Thyroid gland (tissue), 4 donors: ENCODE results near the gene CCDC92.

Experiments
- POLR2A ChIP-seq, 2 donors: fragments of 450-650 bp; IDR thresholded peaks; one replicate each; pipeline ENCODE4 v1.6.1; 2017; ENCODE audit warnings: antibody characterized with exemption in 2 of 2, mild to moderate bottlenecking in 2 of 2, moderate library complexity in 1 of 2
- TF ChIP-seq, protein P1 (sequence below), 6 experiments: fragments of 200-600 bp in 3 of 6; fragments of 450-650 bp in 3 of 6; sonication (generic) in 3 of 6; IDR thresholded peaks; one replicate each; pipeline ENCODE4 v1.5.1; 2016 to 2019; ENCODE audit warnings: antibody characterized with exemption in 6 of 6, mild to moderate bottlenecking in 2 of 6, inconsistent platforms in 1 of 6, moderate library complexity in 1 of 6

DNA sequence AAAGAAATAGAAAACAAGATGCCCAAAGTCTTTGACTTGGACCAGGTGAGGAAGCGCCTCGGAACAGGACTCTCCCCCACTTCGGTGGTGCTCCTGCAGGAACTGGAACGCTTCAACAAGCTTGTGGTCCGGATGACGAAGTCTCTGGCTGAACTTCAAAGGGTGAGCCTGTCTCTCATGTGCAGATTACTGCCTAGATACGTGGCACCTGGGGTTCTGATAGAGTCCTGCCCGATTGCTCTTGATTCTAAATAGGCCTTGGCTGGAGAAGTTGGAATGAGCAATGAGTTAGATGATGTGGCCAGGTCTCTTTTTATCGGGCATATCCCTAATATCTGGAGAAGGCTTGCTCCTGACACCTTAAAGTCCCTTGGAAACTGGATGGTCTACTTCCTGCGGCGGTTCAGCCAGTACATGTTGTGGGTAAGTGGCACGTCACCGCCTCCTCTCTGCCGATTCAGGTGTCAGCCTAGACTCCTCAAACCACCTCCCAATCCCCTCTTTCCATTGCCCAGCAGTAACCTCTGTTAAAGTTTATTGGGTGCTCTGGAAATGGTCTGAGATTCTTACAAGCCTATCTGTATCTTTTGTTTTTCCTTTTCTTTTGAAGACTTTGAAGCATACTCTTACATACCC, 40.8 kb downstream of the CCDC92 start:
- TF ChIP-seq, protein P1, sequence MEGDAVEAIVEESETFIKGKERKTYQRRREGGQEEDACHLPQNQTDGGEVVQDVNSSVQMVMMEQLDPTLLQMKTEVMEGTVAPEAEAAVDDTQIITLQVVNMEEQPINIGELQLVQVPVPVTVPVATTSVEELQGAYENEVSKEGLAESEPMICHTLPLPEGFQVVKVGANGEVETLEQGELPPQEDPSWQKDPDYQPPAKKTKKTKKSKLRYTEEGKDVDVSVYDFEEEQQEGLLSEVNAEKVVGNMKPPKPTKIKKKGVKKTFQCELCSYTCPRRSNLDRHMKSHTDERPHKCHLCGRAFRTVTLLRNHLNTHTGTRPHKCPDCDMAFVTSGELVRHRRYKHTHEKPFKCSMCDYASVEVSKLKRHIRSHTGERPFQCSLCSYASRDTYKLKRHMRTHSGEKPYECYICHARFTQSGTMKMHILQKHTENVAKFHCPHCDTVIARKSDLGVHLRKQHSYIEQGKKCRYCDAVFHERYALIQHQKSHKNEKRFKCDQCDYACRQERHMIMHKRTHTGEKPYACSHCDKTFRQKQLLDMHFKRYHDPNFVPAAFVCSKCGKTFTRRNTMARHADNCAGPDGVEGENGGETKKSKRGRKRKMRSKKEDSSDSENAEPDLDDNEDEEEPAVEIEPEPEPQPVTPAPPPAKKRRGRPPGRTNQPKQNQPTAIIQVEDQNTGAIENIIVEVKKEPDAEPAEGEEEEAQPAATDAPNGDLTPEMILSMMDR (IDR thresholded peaks at IDR 0.05) = no peak
- TF ChIP-seq POLR2A (IDR thresholded peaks at IDR 0.05) = no peak
